Calu3 (cell line): ENCODE results near the gene CHMP4B. TPM values are rescaled to one million over a fixed set of nuclear protein-coding genes. Genes with fewer than 3 reads are reported as not detected.

Experiments used
- BruUV-seq: library from RNA; stranded (reverse); fragments of 400-500 nt; replicated peaks from 2 replicates; lab custom pipeline; 2021; lab: Mats Ljungman, UMichigan
- CTCF ChIA-PET: fragments of 300-600 bp; sonication (Branson Sonifier 250); formaldehyde crosslinking; loops from one replicate; lab custom pipeline; 2022; ENCODE audit warnings: antibody characterized with exemption; lab: Charles Lee
- DNase-seq: peaks from one replicate; pipeline ENCODE4 v3.0.0; 2022
- H3K27ac Mint-ChIP-seq: one replicate; pipeline ENCODE4 v1.8.0; 2022; ENCODE audit warnings: mixed read lengths; ENCODE audit not compliant: unreplicated experiment
- H3K27me3 Mint-ChIP-seq: one replicate; pipeline ENCODE4 v1.8.0; 2022; ENCODE audit warnings: mixed read lengths; ENCODE audit not compliant: unreplicated experiment
- H3K36me3 Mint-ChIP-seq: one replicate; pipeline ENCODE4 v1.8.0; 2022; ENCODE audit warnings: mild to moderate bottlenecking, moderate library complexity, mixed read lengths; ENCODE audit not compliant: insufficient read depth, unreplicated experiment
- H3K4me1 Mint-ChIP-seq: one replicate; pipeline ENCODE4 v1.8.0; 2022; ENCODE audit warnings: mild to moderate bottlenecking, low read depth, mixed read lengths; ENCODE audit not compliant: unreplicated experiment
- H3K4me3 Mint-ChIP-seq: one replicate; pipeline ENCODE4 v1.8.0; 2022; ENCODE audit warnings: mild to moderate bottlenecking, low read depth, moderate library complexity, mixed read lengths; ENCODE audit not compliant: unreplicated experiment
- H3K9me3 Mint-ChIP-seq: one replicate; pipeline ENCODE4 v1.8.0; 2022; ENCODE audit warnings: low read depth, mixed read lengths; ENCODE audit not compliant: unreplicated experiment
- intact Hi-C: fragments of 100-400 bp; cut with micrococcal nuclease; formaldehyde crosslinking; loops from one replicate; pipeline ENCODE4 v1.10.0; 2022; ENCODE audit not compliant: unreplicated experiment
- total RNA-seq: library from RNA; stranded (reverse); gene quantifications from 2 replicates; pipeline ENCODE4 v1.2.3, GENCODE V29; 2022
- TF ChIP-seq, protein P1 (sequence below): fragments of 200-600 bp; IDR thresholded peaks from one replicate; pipeline ENCODE4 v1.8.0; 2022; ENCODE audit warnings: antibody characterized with exemption; ENCODE audit not compliant: unreplicated experiment

Gene CHMP4B
- total RNA-seq, 1 experiment from 2014 or later = 234 TPM

DNA sequence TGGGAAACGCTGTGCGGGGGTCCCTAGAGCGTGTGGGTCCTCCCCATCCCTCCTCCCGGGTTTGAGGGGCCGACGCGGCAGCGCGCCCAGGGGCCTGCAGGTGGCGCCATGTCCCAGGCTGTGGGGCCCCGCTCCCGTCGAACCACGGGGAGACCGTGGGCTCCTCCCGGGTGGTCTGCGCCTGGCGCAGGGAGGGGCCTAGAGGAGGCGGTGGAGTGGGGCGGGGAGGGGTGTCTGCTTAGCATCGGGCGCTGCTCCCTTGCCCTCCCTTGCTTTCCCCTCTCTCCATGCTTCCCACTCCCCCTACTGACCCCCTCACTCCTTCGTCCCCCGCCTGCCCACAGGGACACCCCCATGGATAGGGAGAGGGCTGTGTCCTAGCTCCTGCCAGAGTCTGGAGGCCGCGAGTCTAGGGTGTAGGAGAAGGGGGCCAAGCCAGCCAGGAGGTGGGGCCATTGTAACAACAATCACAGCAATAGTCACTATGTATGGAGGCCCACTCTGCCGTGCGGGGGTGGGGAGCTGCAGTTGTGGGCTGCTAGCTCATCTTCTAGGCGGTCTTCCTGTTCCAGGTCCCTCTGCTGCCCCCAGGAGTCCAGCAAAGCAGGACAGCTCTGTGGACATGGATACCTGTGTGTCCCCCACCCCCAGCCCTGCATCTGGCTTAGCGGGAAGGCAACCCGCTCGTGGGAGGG, 51.7 kb downstream of the CHMP4B start:
- peak; percentile 71 for DNase-seq
- Mint-ChIP-seq H3K27me3 (peaks cover 13% of the 10 kb centered on the region), H3K36me3 (peaks cover 27% of the 10 kb centered on the region), H3K9me3 (no peaks in the 10 kb centered on the region), H3K4me1 (peaks cover 17% of the 10 kb centered on the region), H3K4me3 (no peak overlapping the region), H3K27ac (no peak overlapping the region)
- CTCF ChIA-PET = interaction anchor here (0.5 to 2.0 kb wide), 17 partner anchors 9 to 250 kb away, joined by 3 to 17 read pairs (median 4); partner anchors contain the start of genes EIF2S2 and PXMP4
- intact Hi-C loops = loop anchor here (2.0 to 10.0 kb wide), 3 partner anchors 162 to 264 kb away; no protein-coding TSS in a partner anchor
- BruUV-seq = no TSS peak
- TF ChIP-seq, protein P1, sequence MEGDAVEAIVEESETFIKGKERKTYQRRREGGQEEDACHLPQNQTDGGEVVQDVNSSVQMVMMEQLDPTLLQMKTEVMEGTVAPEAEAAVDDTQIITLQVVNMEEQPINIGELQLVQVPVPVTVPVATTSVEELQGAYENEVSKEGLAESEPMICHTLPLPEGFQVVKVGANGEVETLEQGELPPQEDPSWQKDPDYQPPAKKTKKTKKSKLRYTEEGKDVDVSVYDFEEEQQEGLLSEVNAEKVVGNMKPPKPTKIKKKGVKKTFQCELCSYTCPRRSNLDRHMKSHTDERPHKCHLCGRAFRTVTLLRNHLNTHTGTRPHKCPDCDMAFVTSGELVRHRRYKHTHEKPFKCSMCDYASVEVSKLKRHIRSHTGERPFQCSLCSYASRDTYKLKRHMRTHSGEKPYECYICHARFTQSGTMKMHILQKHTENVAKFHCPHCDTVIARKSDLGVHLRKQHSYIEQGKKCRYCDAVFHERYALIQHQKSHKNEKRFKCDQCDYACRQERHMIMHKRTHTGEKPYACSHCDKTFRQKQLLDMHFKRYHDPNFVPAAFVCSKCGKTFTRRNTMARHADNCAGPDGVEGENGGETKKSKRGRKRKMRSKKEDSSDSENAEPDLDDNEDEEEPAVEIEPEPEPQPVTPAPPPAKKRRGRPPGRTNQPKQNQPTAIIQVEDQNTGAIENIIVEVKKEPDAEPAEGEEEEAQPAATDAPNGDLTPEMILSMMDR = peak; percentile 92

DNA sequence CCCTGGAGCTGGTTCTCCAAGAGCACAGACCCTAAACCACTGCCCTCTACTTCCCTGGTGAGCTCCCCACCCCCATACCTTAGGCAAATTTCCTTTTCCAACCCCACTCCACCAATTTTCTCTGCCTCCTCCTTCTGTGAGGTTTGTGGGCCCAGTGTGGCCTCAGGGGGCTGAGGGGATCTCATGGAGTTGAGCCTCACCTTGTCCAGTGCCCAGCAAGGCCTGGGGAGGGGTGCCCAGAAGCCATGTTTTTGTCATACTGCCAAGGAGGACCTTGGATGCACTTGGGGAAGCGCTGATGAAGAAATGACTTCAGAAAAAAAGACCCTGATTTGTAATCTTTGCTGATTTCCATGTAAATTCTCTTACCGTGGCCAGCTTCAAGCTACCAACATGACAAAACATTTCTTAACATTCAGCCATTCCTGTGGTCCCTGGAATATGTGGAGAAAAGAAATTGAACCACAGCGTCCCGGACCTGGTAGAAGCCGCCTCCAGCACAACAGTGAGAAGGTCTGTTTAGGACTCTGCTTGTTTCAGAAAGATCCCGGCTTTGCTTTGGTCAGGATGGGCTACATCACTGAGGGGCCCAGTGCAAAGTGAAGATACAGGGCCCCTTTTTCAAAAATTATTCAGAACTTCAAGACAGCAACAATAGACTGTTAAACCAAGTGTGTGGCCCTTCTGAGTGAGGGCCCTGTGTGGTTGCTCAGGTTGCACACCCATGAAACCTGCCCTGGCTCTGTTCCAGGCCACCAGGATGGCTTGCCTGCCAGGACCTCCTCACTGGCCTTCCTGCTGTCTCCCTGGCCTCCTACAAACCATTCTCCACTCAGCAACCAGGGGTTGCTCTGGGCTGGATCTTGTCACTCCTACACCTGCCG, 52.5 kb downstream of the CHMP4B start:
- no peak overlapping the region for H3K27ac Mint-ChIP-seq
- BruUV-seq = no TSS peak
- intact Hi-C loops = loop anchor here (2.0 to 10.0 kb wide), 3 partner anchors 161 to 264 kb away; no protein-coding TSS in a partner anchor
- no peaks in the 10 kb centered on the region for H3K9me3 Mint-ChIP-seq
- peaks cover 11% of the 10 kb centered on the region for H3K4me1 Mint-ChIP-seq
- TF ChIP-seq, protein P1 = no peak
- H3K4me3 Mint-ChIP-seq = no peak overlapping the region
- DNase-seq = no peak
- peaks cover 19% of the 10 kb centered on the region for H3K36me3 Mint-ChIP-seq
- peaks cover 21% of the 10 kb centered on the region for H3K27me3 Mint-ChIP-seq
- CTCF ChIA-PET = interaction anchor here (0.6 to 2.0 kb wide), 12 partner anchors 10 to 249 kb away, joined by 3 to 17 read pairs (median 4); partner anchors contain the start of genes EIF2S2 and PXMP4

DNA sequence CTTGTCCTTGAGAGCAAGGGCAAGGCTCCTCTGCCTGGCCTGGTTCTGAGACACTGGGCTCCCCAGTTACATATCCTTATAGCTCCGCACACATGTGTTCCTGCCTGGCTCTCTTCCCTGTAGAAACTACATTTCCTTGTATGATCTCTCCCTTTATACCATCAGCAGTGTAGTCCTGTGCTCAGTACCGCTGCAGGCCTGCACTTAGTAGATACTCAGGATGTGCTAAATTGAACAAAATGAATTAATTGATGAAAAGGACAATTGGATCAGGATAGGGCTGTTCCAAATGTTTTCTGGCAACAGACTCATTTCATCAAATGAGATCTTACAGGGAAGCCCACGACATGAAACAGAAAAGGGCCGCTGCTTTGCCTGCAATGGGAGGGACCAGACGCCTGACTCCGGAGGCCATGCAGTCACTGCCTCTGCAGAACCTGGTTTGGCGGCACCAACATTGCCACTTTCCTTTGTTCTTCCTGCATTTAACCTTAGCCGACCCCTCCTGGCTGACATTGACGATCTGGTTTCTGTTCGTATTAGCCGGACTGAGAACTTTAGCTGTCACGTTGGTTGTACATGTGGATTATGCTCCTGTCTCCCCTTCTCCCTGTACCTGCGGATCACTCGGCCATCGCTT, 53.3 kb downstream of the CHMP4B start:
- Mint-ChIP-seq H3K27ac (no peak overlapping the region), H3K36me3 (peaks cover 11% of the 10 kb centered on the region), H3K27me3 (peaks cover 25% of the 10 kb centered on the region), H3K4me1 (peaks cover 3% of the 10 kb centered on the region), H3K9me3 (no peaks in the 10 kb centered on the region), H3K4me3 (no peak overlapping the region)
- intact Hi-C loops = loop anchor here (5.0 to 10.0 kb wide), 2 partner anchors 160 to 263 kb away; no protein-coding TSS in a partner anchor
- TF ChIP-seq, protein P1 = no peak
- DNase-seq = no peak
- CTCF ChIA-PET = no interaction called here
- BruUV-seq = no TSS peak

DNA sequence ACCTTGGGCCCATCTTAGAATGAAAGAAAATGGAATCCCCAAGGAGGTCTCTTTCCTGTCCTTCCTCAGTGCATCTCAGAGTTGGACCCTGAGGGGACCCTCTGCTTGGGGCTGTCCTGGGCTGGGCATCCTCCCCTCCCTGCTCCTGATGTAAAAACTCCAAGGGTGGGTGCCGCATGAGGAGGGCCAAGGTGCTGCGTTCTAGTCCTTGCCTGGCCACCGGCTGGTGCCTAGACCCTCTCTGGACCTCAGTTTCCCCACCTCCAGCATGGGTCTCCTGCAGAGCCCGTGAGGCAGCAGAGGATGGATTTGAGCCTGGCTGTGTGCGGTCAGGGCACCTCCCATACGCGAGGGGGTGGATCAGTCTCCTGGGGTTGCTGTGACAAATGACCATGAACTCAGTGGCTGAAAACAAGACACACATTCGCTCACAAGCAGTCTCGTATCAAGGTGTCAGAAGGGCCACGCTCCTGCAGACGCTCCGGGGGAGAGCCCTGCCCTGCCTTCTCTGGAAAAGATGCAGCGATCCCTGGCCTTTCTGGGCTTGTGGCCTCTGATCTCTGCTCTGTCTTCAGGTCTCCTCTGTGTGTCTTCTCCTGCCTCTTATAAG, 54.7 kb downstream of the CHMP4B start:
- Mint-ChIP-seq H3K4me1 (no peaks in the 10 kb centered on the region), H3K9me3 (no peaks in the 10 kb centered on the region), H3K27me3 (peaks cover 25% of the 10 kb centered on the region), H3K36me3 (peaks cover 5% of the 10 kb centered on the region), H3K4me3 (no peak overlapping the region), H3K27ac (no peak overlapping the region)
- TF ChIP-seq, protein P1 = no peak
- intact Hi-C loops = loop anchor here (10.0 kb wide), 1 partner anchor 159 kb away; no protein-coding TSS in a partner anchor
- no TSS peak for BruUV-seq
- CTCF ChIA-PET = no interaction called here
- DNase-seq = no peak
